C4-2B (cell line): Measurements from ENCODE around the gene FEM1A.

Experiments used
- CTCF ChIP-seq: fragments of 450-650 bp; conservative IDR thresholded peaks from 2 replicates; pipeline ENCODE4 v1.5.1; 2017; ENCODE audit warnings: mild to moderate bottlenecking
- ZFX ChIP-seq: fragments of 450-650 bp; IDR thresholded peaks from 2 replicates; pipeline ENCODE4 v1.6.1; 2017

GRCh38 chr19:4821265-4821664, 29.7 kb downstream of the FEM1A start:
- TF ChIP-seq CTCF (no peak), ZFX (no peak)
